ENCODE data around the gene WWOX. TPM values are rescaled to one million over a fixed set of nuclear protein-coding genes. Genes with fewer than 3 reads are reported as not detected.

WWOX gene
- polyA plus RNA-seq, 1 donor from 2014 or later = 25.6 TPM

DNA sequence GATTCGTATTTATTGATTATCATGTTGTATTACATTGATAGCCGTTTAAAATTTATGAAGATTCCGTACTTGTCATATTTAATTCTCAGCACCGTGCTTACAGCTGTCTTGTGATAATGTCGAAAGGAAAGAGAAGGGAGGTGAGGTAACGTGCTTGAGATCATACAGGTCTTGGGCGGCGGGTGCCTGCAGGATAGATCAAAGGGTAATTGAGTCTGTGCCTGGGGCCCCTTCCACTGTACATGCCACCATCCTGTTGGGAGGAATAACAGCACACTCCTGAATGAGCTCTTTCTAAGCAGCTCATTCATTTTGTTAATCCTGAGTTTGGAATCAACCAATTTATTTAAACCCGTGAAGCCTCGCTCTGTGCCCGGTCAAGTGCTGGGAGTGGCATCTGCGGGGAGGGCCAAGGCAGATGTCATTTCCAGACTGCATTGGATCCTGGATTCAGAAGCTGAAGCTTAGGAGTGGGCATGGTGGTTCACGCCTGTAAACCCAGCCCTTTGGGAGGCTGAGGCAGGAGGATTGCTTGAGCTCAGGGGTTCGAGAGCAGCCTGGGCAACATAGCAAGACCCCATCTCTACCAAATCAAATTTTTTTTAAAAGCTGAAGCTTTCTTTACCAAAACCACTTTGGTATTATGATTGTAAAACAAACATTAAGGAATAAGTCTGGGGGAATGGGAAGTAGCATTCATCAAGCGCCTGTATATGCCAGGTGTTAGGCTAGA lies 25.8 kb downstream of the WWOX start:
- TF ChIP-seq POLR2AphosphoS5 (IDR thresholded peaks at IDR 0.05) = no peak
- TF ChIP-seq, protein P1, sequence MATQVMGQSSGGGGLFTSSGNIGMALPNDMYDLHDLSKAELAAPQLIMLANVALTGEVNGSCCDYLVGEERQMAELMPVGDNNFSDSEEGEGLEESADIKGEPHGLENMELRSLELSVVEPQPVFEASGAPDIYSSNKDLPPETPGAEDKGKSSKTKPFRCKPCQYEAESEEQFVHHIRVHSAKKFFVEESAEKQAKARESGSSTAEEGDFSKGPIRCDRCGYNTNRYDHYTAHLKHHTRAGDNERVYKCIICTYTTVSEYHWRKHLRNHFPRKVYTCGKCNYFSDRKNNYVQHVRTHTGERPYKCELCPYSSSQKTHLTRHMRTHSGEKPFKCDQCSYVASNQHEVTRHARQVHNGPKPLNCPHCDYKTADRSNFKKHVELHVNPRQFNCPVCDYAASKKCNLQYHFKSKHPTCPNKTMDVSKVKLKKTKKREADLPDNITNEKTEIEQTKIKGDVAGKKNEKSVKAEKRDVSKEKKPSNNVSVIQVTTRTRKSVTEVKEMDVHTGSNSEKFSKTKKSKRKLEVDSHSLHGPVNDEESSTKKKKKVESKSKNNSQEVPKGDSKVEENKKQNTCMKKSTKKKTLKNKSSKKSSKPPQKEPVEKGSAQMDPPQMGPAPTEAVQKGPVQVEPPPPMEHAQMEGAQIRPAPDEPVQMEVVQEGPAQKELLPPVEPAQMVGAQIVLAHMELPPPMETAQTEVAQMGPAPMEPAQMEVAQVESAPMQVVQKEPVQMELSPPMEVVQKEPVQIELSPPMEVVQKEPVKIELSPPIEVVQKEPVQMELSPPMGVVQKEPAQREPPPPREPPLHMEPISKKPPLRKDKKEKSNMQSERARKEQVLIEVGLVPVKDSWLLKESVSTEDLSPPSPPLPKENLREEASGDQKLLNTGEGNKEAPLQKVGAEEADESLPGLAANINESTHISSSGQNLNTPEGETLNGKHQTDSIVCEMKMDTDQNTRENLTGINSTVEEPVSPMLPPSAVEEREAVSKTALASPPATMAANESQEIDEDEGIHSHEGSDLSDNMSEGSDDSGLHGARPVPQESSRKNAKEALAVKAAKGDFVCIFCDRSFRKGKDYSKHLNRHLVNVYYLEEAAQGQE (IDR thresholded peaks at IDR 0.05; ENCODE audit: borderline replicate concordance) = no peak
- TF ChIP-seq EP300 (conservative IDR thresholded peaks at IDR 0.05; ENCODE audit: poor library complexity, severe bottlenecking) = no peak
- no peak for TF ChIP-seq RAD21 (conservative IDR thresholded peaks at IDR 0.05)
- H4K20me1 ChIP-seq (ENCODE audit: insufficient read depth) = no peaks in the 10 kb centered on the region
- no peaks in the 10 kb centered on the region for H3K27me3 ChIP-seq (ENCODE audit: insufficient read depth, low read depth, low read length)
- H3K4me3 ChIP-seq (ENCODE audit: low read length) = no peak overlapping the region
- H3K9me3 ChIP-seq (ENCODE audit: low read length) = no peaks in the 10 kb centered on the region
- H3K36me3 ChIP-seq (ENCODE audit: insufficient read depth, low read length) = no peaks in the 10 kb centered on the region
- H3F3A ChIP-seq (ENCODE audit: insufficient read depth, low read length, poor library complexity, severe bottlenecking) = no peaks in the 10 kb centered on the region
- no peak overlapping the region for H2AFZ ChIP-seq (ENCODE audit: low read depth, low read length)
- H3K9ac ChIP-seq (ENCODE audit: low read length) = no peak overlapping the region
- H3K9me2 ChIP-seq (ENCODE audit: insufficient read depth, low read length) = no peaks in the 10 kb centered on the region
- no peaks in the 10 kb centered on the region for H3K79me2 ChIP-seq (replicated peaks; ENCODE audit: insufficient read depth, low read length)
- H3K27ac ChIP-seq (ENCODE audit: low read length) = no peak overlapping the region
- no peak overlapping the region for H3K4me2 ChIP-seq (ENCODE audit: low read length)

DNA sequence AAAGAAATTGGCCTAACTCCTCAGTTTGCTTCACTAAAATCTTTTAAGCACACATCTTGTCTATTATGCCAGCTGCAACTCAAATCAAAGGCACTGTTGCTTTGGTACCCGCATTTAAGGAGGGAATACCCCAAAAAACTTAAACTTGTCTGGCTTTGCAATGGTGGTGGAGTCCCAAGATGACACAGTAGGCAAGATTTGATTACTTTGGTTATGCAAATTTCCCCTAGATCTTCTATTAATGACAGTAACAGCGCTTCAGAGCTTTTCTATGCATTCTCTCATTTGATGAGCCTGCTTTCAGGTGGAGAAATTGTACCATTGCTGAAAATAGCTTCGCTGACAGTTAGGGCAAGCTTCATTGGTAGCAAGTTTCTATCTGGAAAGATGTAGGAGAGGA lies 27.2 kb downstream of the WWOX start:
- no peak overlapping the region for H3K4me3 ChIP-seq (ENCODE audit: low read length)
- no peak overlapping the region for H3K27ac ChIP-seq (ENCODE audit: low read length)
- no peaks in the 10 kb centered on the region for H4K20me1 ChIP-seq (ENCODE audit: insufficient read depth)
- H2AFZ ChIP-seq (ENCODE audit: low read depth, low read length) = no peak overlapping the region
- H3K79me2 ChIP-seq (replicated peaks; ENCODE audit: insufficient read depth, low read length) = no peaks in the 10 kb centered on the region
- TF ChIP-seq SMC3 (conservative IDR thresholded peaks at IDR 0.05; ENCODE audit: poor library complexity) = no peak
- TF ChIP-seq MXI1 (conservative IDR thresholded peaks at IDR 0.05; ENCODE audit: poor library complexity, severe bottlenecking) = no peak
- no peak for TF ChIP-seq EP300 (conservative IDR thresholded peaks at IDR 0.05; ENCODE audit: poor library complexity, severe bottlenecking)
- no peak for TF ChIP-seq TAF1 (IDR thresholded peaks at IDR 0.05; ENCODE audit: low read depth)
- no peak for TF ChIP-seq EZH2 (IDR thresholded peaks at IDR 0.05; ENCODE audit: borderline replicate concordance, insufficient read depth, low read length, poor library complexity, severe bottlenecking)
- TF ChIP-seq, protein P2, sequence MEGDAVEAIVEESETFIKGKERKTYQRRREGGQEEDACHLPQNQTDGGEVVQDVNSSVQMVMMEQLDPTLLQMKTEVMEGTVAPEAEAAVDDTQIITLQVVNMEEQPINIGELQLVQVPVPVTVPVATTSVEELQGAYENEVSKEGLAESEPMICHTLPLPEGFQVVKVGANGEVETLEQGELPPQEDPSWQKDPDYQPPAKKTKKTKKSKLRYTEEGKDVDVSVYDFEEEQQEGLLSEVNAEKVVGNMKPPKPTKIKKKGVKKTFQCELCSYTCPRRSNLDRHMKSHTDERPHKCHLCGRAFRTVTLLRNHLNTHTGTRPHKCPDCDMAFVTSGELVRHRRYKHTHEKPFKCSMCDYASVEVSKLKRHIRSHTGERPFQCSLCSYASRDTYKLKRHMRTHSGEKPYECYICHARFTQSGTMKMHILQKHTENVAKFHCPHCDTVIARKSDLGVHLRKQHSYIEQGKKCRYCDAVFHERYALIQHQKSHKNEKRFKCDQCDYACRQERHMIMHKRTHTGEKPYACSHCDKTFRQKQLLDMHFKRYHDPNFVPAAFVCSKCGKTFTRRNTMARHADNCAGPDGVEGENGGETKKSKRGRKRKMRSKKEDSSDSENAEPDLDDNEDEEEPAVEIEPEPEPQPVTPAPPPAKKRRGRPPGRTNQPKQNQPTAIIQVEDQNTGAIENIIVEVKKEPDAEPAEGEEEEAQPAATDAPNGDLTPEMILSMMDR (IDR thresholded peaks at IDR 0.05; ENCODE audit: poor library complexity, severe bottlenecking) = no peak
- no peak for TF ChIP-seq POLR2AphosphoS5 (IDR thresholded peaks at IDR 0.05)
- TF ChIP-seq, protein P1 (IDR thresholded peaks at IDR 0.05; ENCODE audit: borderline replicate concordance) = no peak
- TF ChIP-seq RAD21 (conservative IDR thresholded peaks at IDR 0.05) = no peak
- no peak overlapping the region for H3K4me2 ChIP-seq (ENCODE audit: low read length)
- no peaks in the 10 kb centered on the region for H3K9me2 ChIP-seq (ENCODE audit: insufficient read depth, low read length)
- no peak overlapping the region for H3K9ac ChIP-seq (ENCODE audit: low read length)
- H3K27me3 ChIP-seq (ENCODE audit: insufficient read depth, low read depth, low read length) = no peaks in the 10 kb centered on the region
- no peaks in the 10 kb centered on the region for H3K36me3 ChIP-seq (ENCODE audit: insufficient read depth, low read length)
- H3F3A ChIP-seq (ENCODE audit: insufficient read depth, low read length, poor library complexity, severe bottlenecking) = no peaks in the 10 kb centered on the region
- H3K9me3 ChIP-seq (ENCODE audit: low read length) = no peaks in the 10 kb centered on the region

Measured in neural cell (in vitro differentiated cells).